Bronchial epithelial cell (primary cell): ENCODE results near the gene PINK1. TPM values are rescaled to one million over a fixed set of nuclear protein-coding genes. Genes with fewer than 3 reads are reported as not detected.

ENCODE experiments used
- DNase-seq: peaks from one replicate; pipeline ENCODE4 v3.0.0-alpha.2; 2010; ENCODE audit warnings: low read depth
- FAIRE-seq: peaks from 2 replicates; lab custom pipeline; 2011; peaks lifted over from hg19 to GRCh38; lab: Jason Lieb, UNC
- H3K27me3 ChIP-seq: 2 replicates; pipeline ENCODE4 v1.5.1; 2011; ENCODE audit warnings: low read length; ENCODE audit not compliant: control insufficient read depth, insufficient read depth
- H3K36me3 ChIP-seq: 2 replicates; pipeline ENCODE4 v1.5.1; 2011; ENCODE audit warnings: low read length; ENCODE audit not compliant: control insufficient read depth, insufficient read depth
- H3K4me3 ChIP-seq: 2 replicates; pipeline ENCODE4 v1.5.1; 2011; ENCODE audit warnings: mild to moderate bottlenecking, low read depth, low read length, control low read depth
- CTCF ChIP-seq: IDR thresholded peaks from 2 replicates; pipeline ENCODE4 v1.5.1; 2011; ENCODE audit warnings: mild to moderate bottlenecking, moderate library complexity, low read length, control low read depth, inconsistent platforms; ENCODE audit not compliant: insufficient read depth, severe bottlenecking
- total RNA-seq: library from RNA; depleted of rRNA; stranded (reverse); fragments of >200 nt; gene quantifications from 2 replicates; pipeline ENCODE4 v1.2.1, GENCODE V29; 2014

Gene PINK1
- total RNA-seq = 61.1 and 73.0 TPM in 2 replicates

GRCh38 chr1:20633190-20634064 is at the start of gene PINK1:
PINK1 (plus strand) TSS chr1:20633458; CDS start chr1:20633549, 91 bp downstream.
- FAIRE-seq (no peak), DNase-seq (peak; percentile 54)
- peaks cover 3% of the 10 kb centered on the region for H3K36me3 ChIP-seq
- peak; percentile 94 for TF ChIP-seq CTCF
- peak within 1 kb of the TSS; percentile 59 for H3K4me3 ChIP-seq
- H3K27me3 ChIP-seq = no peaks in the 10 kb centered on the region

- Histone ChIP-seq H3K4me3 (no peak overlapping the region), H3K27me3 (no peaks in the 10 kb centered on the region), H3K36me3 (no peaks in the 10 kb centered on the region)
- FAIRE-seq (no peak), DNase-seq (no peak)
- TF ChIP-seq CTCF = no peak
Measured at GRCh38 chr1:20584890-20585289, 48.4 kb upstream of the PINK1 start.

- no peak for FAIRE-seq
- no peak for TF ChIP-seq CTCF
Measured at GRCh38 chr1:20586953-20587660, 46.2 kb upstream of the PINK1 start.

GRCh38 chr1:20587661-20588053 is 45.6 kb upstream of the PINK1 start:
- no peaks in the 10 kb centered on the region for H3K36me3 ChIP-seq
- FAIRE-seq = peak; percentile 43
- peak; percentile 41 for DNase-seq
- no peak for TF ChIP-seq CTCF
- H3K27me3 ChIP-seq = no peaks in the 10 kb centered on the region
- H3K4me3 ChIP-seq = no peak overlapping the region

More at GRCh38 chr1:20586953-20587660, 46.2 kb upstream of the PINK1 start:
- no peak for DNase-seq
- Histone ChIP-seq H3K4me3 (no peak overlapping the region), H3K27me3 (no peaks in the 10 kb centered on the region), H3K36me3 (no peaks in the 10 kb centered on the region)

- Histone ChIP-seq H3K36me3 (no peaks in the 10 kb centered on the region), H3K4me3 (peak within 1 kb of the TSS; percentile 22), H3K27me3 (no peaks in the 10 kb centered on the region)
- TF ChIP-seq CTCF = no peak
- DNase-seq (peak; percentile 67), FAIRE-seq (peak; percentile 80)
Measured at GRCh38 chr1:20588634-20589225, 44.5 kb upstream of the PINK1 start, which contains the start of gene CDA. CDA (plus strand) TSS chr1:20589097; CDS start chr1:20589130, 33 bp downstream.
